Activated CD8-positive, alpha-beta memory T cell treated with anti-CD3 and anti-CD28 coated beads, Interleukin-2, amount 50 U/mL, for 24 hours (primary cell): Measurements from ENCODE around the gene TXNDC15.

Source experiments
- DNase-seq: peaks from one replicate; pipeline ENCODE4 v3.0.0-alpha.2; 2020; ENCODE audit errors: extremely low read depth

Gene TXNDC15

GRCh38 chr5:134920848-134921575 lies 46.8 kb downstream of the TXNDC15 start:
- no peak for DNase-seq

GRCh38 chr5:134932508-134932907 lies 58.3 kb downstream of the TXNDC15 start:
- no peak for DNase-seq

- DNase-seq = no peak
Observed at GRCh38 chr5:134934202-134934601, 60.0 kb downstream of the TXNDC15 start.

GRCh38 chr5:134935711-134936602 lies 61.8 kb downstream of the TXNDC15 start:
- no peak for DNase-seq

- DNase-seq = no peak
Observed at GRCh38 chr5:134937526-134937925, 63.4 kb downstream of the TXNDC15 start.

- no peak for DNase-seq
Observed at GRCh38 chr5:134938030-134938429, 63.9 kb downstream of the TXNDC15 start.

- no peak for DNase-seq
Observed at GRCh38 chr5:134939500-134939899, 65.3 kb downstream of the TXNDC15 start.

GRCh38 chr5:134943547-134943946 lies 69.4 kb downstream of the TXNDC15 start:
- no peak for DNase-seq

- no peak for DNase-seq
Observed at GRCh38 chr5:134944630-134945029, 70.5 kb downstream of the TXNDC15 start.

GRCh38 chr5:134945041-134945440 lies 70.9 kb downstream of the TXNDC15 start:
- DNase-seq = no peak

GRCh38 chr5:134948911-134949310 lies 74.7 kb downstream of the TXNDC15 start:
- DNase-seq = no peak

GRCh38 chr5:134949316-134949715 lies 75.1 kb downstream of the TXNDC15 start:
- no peak for DNase-seq
